ENCODE results near the gene EXOC3L2.

EXOC3L2 gene

GRCh38 chr19:45171211-45171623 is 74.0 kb downstream of the EXOC3L2 start:
- no peak for DNase-seq (ENCODE audit: low read depth)

GRCh38 chr19:45170146-45171106 is 74.8 kb downstream of the EXOC3L2 start:
- no peak for TF ChIP-seq CTCF (IDR thresholded peaks at IDR 0.05; ENCODE audit: low read length, missing control alignments)
- no peak for DNase-seq (ENCODE audit: low read depth)
- H3K4me3 ChIP-seq (replicated peaks; ENCODE audit: low read depth, low read length) = no peak overlapping the region

More at GRCh38 chr19:45171211-45171623, 74.0 kb downstream of the EXOC3L2 start:
- no peak for TF ChIP-seq CTCF (IDR thresholded peaks at IDR 0.05; ENCODE audit: low read length, missing control alignments)
- H3K4me3 ChIP-seq (replicated peaks; ENCODE audit: low read depth, low read length) = no peak overlapping the region

- DNase-seq (ENCODE audit: low read depth) = no peak
- no peak overlapping the region for H3K4me3 ChIP-seq (replicated peaks; ENCODE audit: low read depth, low read length)
- TF ChIP-seq CTCF (IDR thresholded peaks at IDR 0.05; ENCODE audit: low read length, missing control alignments) = no peak
These were observed 75.6 kb downstream of the EXOC3L2 start for GRCh38 chr19:45169602-45170001.

GRCh38 chr19:45168767-45169351 is 76.3 kb downstream of the EXOC3L2 start:
- H3K4me3 ChIP-seq (replicated peaks; ENCODE audit: low read depth, low read length) = no peak overlapping the region
- TF ChIP-seq CTCF (IDR thresholded peaks at IDR 0.05; ENCODE audit: low read length, missing control alignments) = no peak
- DNase-seq (ENCODE audit: low read depth) = no peak

- DNase-seq (ENCODE audit: low read depth) = no peak
- no peak overlapping the region for H3K4me3 ChIP-seq (replicated peaks; ENCODE audit: low read depth, low read length)
- TF ChIP-seq CTCF (IDR thresholded peaks at IDR 0.05; ENCODE audit: low read length, missing control alignments) = no peak
These were observed 78.4 kb downstream of the EXOC3L2 start for GRCh38 chr19:45166723-45167252.

- TF ChIP-seq CTCF (IDR thresholded peaks at IDR 0.05; ENCODE audit: low read length, missing control alignments) = peak; percentile 2
- peak; percentile 81 for DNase-seq (ENCODE audit: low read depth)
- no peak overlapping the region for H3K4me3 ChIP-seq (replicated peaks; ENCODE audit: low read depth, low read length)
These were observed 80.5 kb downstream of the EXOC3L2 start for GRCh38 chr19:45164577-45165335.
